Endothelial cell of umbilical vein (primary cell): ENCODE data around the gene CACNA1C. TPM values are rescaled to one million over a fixed set of nuclear protein-coding genes. Genes with fewer than 3 reads are reported as not detected.

ENCODE experiments used
- BruUV-seq: library from RNA; stranded (reverse); fragments of 400-500 nt; replicated peaks from 2 replicates; lab custom pipeline; 2021; lab: Mats Ljungman, UMichigan
- CTCF ChIA-PET: fragments of 300-600, 350-600 bp; sonication (Branson Sonifier 250); formaldehyde crosslinking; loops from one replicate; lab custom pipeline; 2021; ENCODE audit warnings: antibody characterized with exemption, inconsistent platforms; lab: Charles Lee
- POLR2A ChIA-PET: fragments of 300-600, 350-600 bp; sonication (Branson Sonifier 250); formaldehyde crosslinking; loops from one replicate; lab custom pipeline; 2021; ENCODE audit warnings: antibody characterized with exemption, inconsistent platforms; lab: Charles Lee
- DNase-seq: peaks from one replicate; pipeline ENCODE4 v3.0.0-alpha.2; 2011; ENCODE audit warnings: low read depth, low spot score
- FAIRE-seq: peaks from 2 replicates; lab custom pipeline; 2011; peaks lifted over from hg19 to GRCh38; lab: Jason Lieb, UNC
- H2AFZ ChIP-seq: 2 replicates; pipeline ENCODE4 v1.6.0; 2012; ENCODE audit warnings: low read depth, low read length, control low read depth, inconsistent platforms
- H3K27ac ChIP-seq: 2 replicates; pipeline ENCODE4 v1.5.1; 2011; ENCODE audit warnings: low read depth, mild to moderate bottlenecking, control low read depth, low read length, moderate library complexity; ENCODE audit not compliant: insufficient read depth
- H3K27me3 ChIP-seq, 2 experiments: 2 replicates each; pipeline versions ENCODE4 v1.6.0 to v1.6.1; 2011; ENCODE audit warnings: low read length in 2 of 2, mixed read lengths in 1 of 2; ENCODE audit not compliant: control insufficient read depth in 2 of 2, insufficient read depth in 2 of 2
- H3K36me3 ChIP-seq, 2 experiments: 2 replicates in 1 of 2; 3 replicates in 1 of 2; pipeline ENCODE4 v1.5.1; 2011; ENCODE audit warnings: low read length in 2 of 2, mild to moderate bottlenecking in 1 of 2, moderate library complexity in 1 of 2; ENCODE audit not compliant: control insufficient read depth in 2 of 2, insufficient read depth in 2 of 2; ENCODE audit errors: extremely low read depth in 1 of 2
- H3K4me1 ChIP-seq: 3 replicates; pipeline ENCODE4 v1.5.1; 2011; ENCODE audit warnings: mild to moderate bottlenecking, low read length; ENCODE audit not compliant: control insufficient read depth, insufficient read depth; ENCODE audit errors: extremely low read depth
- H3K4me2 ChIP-seq: 2 replicates; pipeline ENCODE4 v1.6.1; 2011; ENCODE audit warnings: low read length, control low read depth, mixed read lengths; ENCODE audit not compliant: insufficient read depth
- H3K4me3 ChIP-seq, 3 experiments: fragments of 200-600 bp in 1 of 3; sonication (generic), shearing (Covaris generic) in 1 of 3; replicated peaks in 1 of 3; 2 replicates each; pipeline ENCODE4 v1.5.1; 2011 to 2016; ENCODE audit warnings: control low read depth in 3 of 3, low read length in 3 of 3, mild to moderate bottlenecking in 2 of 3, inconsistent platforms in 1 of 3, low read depth in 1 of 3, moderate library complexity in 1 of 3; ENCODE audit not compliant: insufficient read depth in 1 of 3
- H3K79me2 ChIP-seq: 2 replicates; pipeline ENCODE4 v1.6.0; 2012; ENCODE audit warnings: low read length, inconsistent platforms; ENCODE audit not compliant: control insufficient read depth, insufficient read depth
- H3K9ac ChIP-seq: replicated peaks from 2 replicates; pipeline ENCODE3; 2011; ENCODE audit warnings: low read length, control low read depth; ENCODE audit not compliant: insufficient read depth; ENCODE audit errors: extremely low read depth
- H3K9me1 ChIP-seq: replicated peaks from 3 replicates; pipeline ENCODE4 v1.6.0; 2011; ENCODE audit warnings: mild to moderate bottlenecking, low read length; ENCODE audit not compliant: control insufficient read depth, insufficient read depth; ENCODE audit errors: extremely low read depth
- H3K9me3 ChIP-seq: replicated peaks from 2 replicates; pipeline ENCODE4 v1.5.1; 2012; ENCODE audit warnings: low read length, inconsistent platforms; ENCODE audit not compliant: control insufficient read depth, insufficient read depth
- H4K20me1 ChIP-seq: replicated peaks from 2 replicates; pipeline ENCODE3; 2011; ENCODE audit warnings: mild to moderate bottlenecking, low read length; ENCODE audit not compliant: control insufficient read depth, insufficient read depth; ENCODE audit errors: extremely low read depth
- CTCF ChIP-seq, 2 donors: IDR thresholded peaks; 1 replicate in 1 of 2; 2 replicates in 1 of 2; pipeline ENCODE4 v1.5.1; 2011; ENCODE audit warnings: low read length in 2 of 2, mild to moderate bottlenecking in 2 of 2, moderate library complexity in 2 of 2, control low read depth in 1 of 2, inconsistent platforms in 1 of 2, low read depth in 1 of 2; ENCODE audit not compliant: insufficient read depth in 1 of 2; ENCODE audit errors: extremely low read depth in 1 of 2
- EZH2 ChIP-seq: IDR thresholded peaks from 2 replicates; pipeline ENCODE4 v1.6.1; 2012; ENCODE audit warnings: borderline replicate concordance, low read depth, mild to moderate bottlenecking, moderate library complexity, low read length, inconsistent platforms; ENCODE audit not compliant: severe bottlenecking
- FOS ChIP-seq: IDR thresholded peaks from 2 replicates; pipeline ENCODE4 v1.6.1; 2011; ENCODE audit warnings: mild to moderate bottlenecking, low read length, moderate library complexity, borderline replicate concordance; ENCODE audit not compliant: insufficient read depth
- GATA2 ChIP-seq: IDR thresholded peaks from 2 replicates; pipeline ENCODE4 v1.7.0; 2011; ENCODE audit warnings: low read depth, mild to moderate bottlenecking, moderate library complexity, mixed read lengths, low read length; ENCODE audit not compliant: insufficient read length, insufficient read depth
- JUN ChIP-seq: IDR thresholded peaks from 2 replicates; pipeline ENCODE4 v1.6.1; 2011; ENCODE audit warnings: borderline replicate concordance, low read depth; ENCODE audit not compliant: insufficient read length, insufficient read depth
- MAX ChIP-seq: IDR thresholded peaks from 2 replicates; pipeline ENCODE4 v1.6.1; 2011; ENCODE audit not compliant: insufficient read depth, insufficient read length
- MYC ChIP-seq: IDR thresholded peaks from one replicate; pipeline ENCODE4 v1.6.1; 2011; ENCODE audit warnings: mild to moderate bottlenecking, low read depth, low read length
- POLR2A ChIP-seq: IDR thresholded peaks from 2 replicates; pipeline ENCODE4 v1.6.1; 2012; ENCODE audit warnings: low read depth, mild to moderate bottlenecking, control low read depth, low read length
- POLR2AphosphoS5 ChIP-seq: IDR thresholded peaks from 2 replicates; pipeline ENCODE4 v1.6.1; 2012; ENCODE audit warnings: low read depth, mild to moderate bottlenecking, control low read depth, low read length, moderate library complexity; ENCODE audit not compliant: insufficient read depth
- dilution Hi-C: fragments of 300-500 bp; cut with MboI; formaldehyde crosslinking; loops from one replicate; pipeline ENCODE4 v1.15.0; 2019; ENCODE audit warnings: low sequenced_read_pairs; ENCODE audit not compliant: extremely low pct_ligation_motif_present
- intact Hi-C: fragments of 100-400 bp; cut with micrococcal nuclease; formaldehyde crosslinking; loops from one replicate; pipeline ENCODE4 v1.10.0; 2022
- polyA plus RNA-seq, 4 experiments: library from polyadenylated mRNA; depleted of rRNA in 3 of 4; stranded (reverse) in 3 of 4; unstranded in 1 of 4; fragments of >200 nt; gene quantifications; 2 replicates each; pipeline versions ENCODE4 v1.2.1 to v1.2.3, GENCODE V29; 2011 to 2012; ENCODE audit warnings: missing spikeins in 1 of 4
- total RNA-seq: library from RNA; stranded (reverse); gene quantifications from 2 replicates; pipeline ENCODE4 v1.2.3, GENCODE V29; 2021

Gene CACNA1C
- total and polyA plus RNA-seq, 2 donors (not counting 3 experiments of a cell fraction or from before 2014, with no cell fraction given) = not detected

GRCh38 chr12:2334271-2334670, 281.5 kb downstream of the CACNA1C start:
- no peak overlapping the region for H3K4me3 ChIP-seq
- no peaks in the 10 kb centered on the region for H3K9me1 ChIP-seq
- no peak for DNase-seq
- no peaks in the 10 kb centered on the region for H3K9me3 ChIP-seq
- H3K79me2 ChIP-seq = no peaks in the 10 kb centered on the region
- no peak for FAIRE-seq
- H3K27me3 ChIP-seq = no peaks in the 10 kb centered on the region
- H3K9ac ChIP-seq = no peak overlapping the region
- no peak overlapping the region for H3K27ac ChIP-seq
- dilution Hi-C loops = no loop called here
- CTCF ChIA-PET = interaction anchor here (0.8 kb wide), 1 partner anchor 61 kb away, joined by 3 read pairs; no protein-coding TSS in a partner anchor
- H3K4me2 ChIP-seq = no peak overlapping the region
- intact Hi-C loops = no loop called here
- no TSS peak for BruUV-seq
- TF ChIP-seq POLR2AphosphoS5 (no peak), EZH2 (no peak), GATA2 (no peak), MAX (no peak), JUN (no peak), POLR2A (no peak), CTCF (IDR thresholded peaks at IDR 0.05; ENCODE audit: extremely low read depth in 1 of 2, insufficient read depth in 1 of 2, low read depth in 1 of 2, low read length in 2 of 2) (no peak), MYC (no peak), FOS (no peak)
- POLR2A ChIA-PET = no interaction called here
- no peak overlapping the region for H2AFZ ChIP-seq
- H3K4me1 ChIP-seq = peaks cover 41% of the 10 kb centered on the region
- no peaks in the 10 kb centered on the region for H4K20me1 ChIP-seq
- no peaks in the 10 kb centered on the region for H3K36me3 ChIP-seq
